GM12891 (cell line): ENCODE measurements around the gene RAB29.

Experiments used
- POLR2A ChIP-seq: IDR thresholded peaks from 2 replicates; pipeline ENCODE4 v1.6.1; 2011; ENCODE audit warnings: low read depth, low read length, control low read depth
- POLR2AphosphoS5 ChIP-seq: IDR thresholded peaks from 2 replicates; pipeline ENCODE4 v1.6.1; 2011; ENCODE audit warnings: low read depth, low read length, control low read depth
- TAF1 ChIP-seq: IDR thresholded peaks from 2 replicates; pipeline ENCODE4 v1.6.1; 2011; ENCODE audit warnings: low read depth, low read length, control low read depth

DNA sequence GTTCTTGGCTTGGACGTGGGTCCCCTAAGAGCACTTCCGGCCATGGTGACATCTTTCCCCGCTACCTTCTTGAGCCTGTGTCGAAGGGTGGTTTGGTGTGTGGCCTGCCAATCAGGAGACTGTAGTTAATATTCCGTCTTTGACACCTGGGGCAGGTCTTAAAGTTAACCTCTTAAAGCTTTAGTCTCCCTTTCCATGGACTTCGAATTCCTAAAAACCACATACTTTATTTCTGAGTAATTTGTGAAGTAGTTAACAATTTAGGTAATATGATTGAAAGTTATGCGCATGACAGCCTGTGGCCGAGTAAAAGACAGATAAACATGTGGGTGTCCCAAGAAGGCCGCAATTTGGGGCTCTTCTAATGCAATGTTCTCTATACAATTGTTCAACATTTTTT, 10.2 kb upstream of the RAB29 start:
- no peak for TF ChIP-seq POLR2AphosphoS5
- no peak for TF ChIP-seq TAF1
- no peak for TF ChIP-seq POLR2A
